A549 treated with CORT108297 at 1 μM for 4 hours (cell line): ENCODE measurements around the gene PCDHGB3. TPM values are rescaled to one million over a fixed set of nuclear protein-coding genes. Genes with fewer than 3 reads are reported as not detected.

Experiments
- total RNA-seq: library from RNA; stranded (reverse); fragments of 200-300 nt; extraction: Qiagen RNA extraction; gene quantifications from 5 replicates; pipeline ENCODE4 v1.2.3, GENCODE V29; 2022

PCDHGB3 gene
- 0.17 to 0.33 TPM (median 0.24 TPM) in 5 replicates for total RNA-seq

DNA sequence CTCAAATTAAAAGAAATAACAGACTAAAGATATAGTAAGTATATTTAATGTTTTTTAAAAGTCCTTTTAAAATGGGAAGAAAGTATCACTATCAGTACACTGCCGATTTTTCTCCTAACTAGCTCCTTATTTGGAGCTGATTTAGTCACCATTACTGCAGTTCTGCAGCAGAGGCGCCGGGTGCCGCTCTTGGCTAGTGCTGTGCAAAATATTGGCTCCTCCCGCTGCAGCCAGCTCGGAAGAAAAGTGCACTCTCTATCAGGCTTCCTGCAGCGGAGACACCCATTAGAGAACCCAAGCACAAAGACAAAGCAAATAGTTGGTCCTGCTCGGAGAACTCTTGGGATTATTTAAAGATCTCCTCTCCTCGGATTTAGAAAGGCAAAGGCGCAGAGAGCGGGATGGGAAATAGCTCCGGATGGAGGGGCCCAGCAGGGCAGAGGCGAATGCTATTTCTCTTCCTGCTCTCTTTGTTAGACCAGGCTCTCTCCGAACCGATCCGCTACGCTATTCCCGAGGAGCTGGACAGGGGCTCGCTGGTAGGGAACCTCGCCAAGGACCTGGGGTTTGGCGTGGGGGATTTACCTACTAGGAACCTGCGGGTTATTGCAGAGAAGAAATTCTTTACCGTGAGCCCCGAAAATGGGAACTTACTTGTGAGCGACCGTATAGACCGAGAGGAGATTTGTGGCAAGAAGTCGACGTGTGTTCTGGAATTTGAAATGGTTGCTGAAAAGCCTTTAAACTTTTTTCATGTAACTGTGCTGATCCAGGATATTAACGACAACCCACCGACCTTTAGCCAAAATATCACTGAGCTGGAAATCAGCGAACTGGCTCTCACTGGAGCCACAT is at the start of gene PCDHGB3:
Gene PCDHGB3 (plus strand): TSS at position 249 of the 855 bp plus-strand sequence. CDS start 153 bp downstream, at position 402.

DNA sequence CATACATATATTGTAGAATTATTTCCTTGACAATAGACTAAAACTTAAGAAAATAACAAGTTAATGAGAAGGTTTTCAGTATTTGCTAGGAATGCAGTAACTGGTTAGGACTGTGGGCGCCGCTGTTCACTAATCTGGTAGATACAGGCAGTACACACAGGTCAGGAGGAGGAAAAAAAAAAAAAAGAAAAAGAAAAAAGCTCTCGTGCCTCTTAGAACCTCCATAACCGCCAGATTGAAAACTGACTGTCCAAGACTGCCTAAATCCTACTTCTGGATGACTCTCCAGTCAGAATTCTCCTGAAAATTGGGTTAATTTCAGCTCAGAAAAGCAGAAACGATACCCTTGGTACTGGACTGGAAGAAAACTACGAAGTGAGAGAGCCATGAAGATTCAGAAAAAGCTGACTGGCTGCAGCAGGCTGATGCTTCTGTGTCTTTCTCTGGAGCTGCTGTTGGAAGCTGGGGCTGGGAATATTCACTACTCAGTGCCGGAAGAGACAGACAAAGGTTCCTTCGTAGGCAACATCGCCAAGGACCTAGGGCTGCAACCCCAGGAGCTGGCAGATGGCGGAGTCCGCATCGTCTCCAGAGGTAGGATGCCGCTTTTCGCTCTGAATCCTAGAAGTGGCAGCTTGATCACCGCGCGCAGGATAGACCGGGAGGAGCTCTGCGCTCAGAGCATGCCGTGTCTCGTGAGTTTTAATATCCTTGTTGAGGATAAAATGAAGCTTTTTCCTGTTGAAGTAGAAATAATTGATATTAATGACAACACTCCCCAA is 39.6 kb upstream of the PCDHGB3 start, which contains the start of gene PCDHGA1:
Gene PCDHGA1 (plus strand): TSS at position 216 of the 782 bp plus-strand sequence.

DNA sequence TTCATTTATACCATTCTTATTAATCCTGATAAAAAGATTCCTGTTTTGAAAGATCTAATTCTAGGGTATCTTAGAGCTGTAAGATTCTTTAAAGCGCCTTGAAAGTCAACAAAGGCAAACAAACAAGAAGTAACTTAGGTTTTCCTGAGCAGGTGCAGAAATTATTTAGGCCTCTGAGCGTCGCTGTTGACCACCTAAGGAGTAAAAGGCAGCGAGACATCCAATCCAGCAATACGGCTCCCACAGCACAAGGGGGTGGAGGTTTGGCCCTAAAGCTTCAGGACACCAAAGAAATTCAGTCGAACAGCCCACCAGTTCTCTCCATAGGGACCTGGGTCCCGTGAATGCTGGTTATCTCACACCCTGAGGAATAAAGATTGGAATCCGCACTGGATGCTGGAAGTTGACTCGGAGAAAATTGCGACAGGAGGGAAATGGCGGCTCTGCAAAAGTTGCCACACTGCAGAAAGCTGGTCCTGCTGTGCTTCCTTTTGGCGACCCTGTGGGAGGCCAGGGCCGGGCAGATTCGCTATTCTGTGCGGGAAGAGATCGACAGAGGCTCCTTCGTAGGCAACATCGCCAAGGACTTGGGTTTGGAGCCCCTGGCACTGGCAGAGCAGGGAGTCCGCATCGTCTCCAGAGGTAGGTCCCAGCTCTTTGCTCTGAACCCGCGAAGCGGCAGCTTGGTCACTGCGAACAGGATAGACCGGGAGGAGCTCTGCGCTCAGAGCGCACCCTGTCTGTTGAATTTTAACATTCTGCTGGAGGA is 31.3 kb upstream of the PCDHGB3 start, which contains the start of gene PCDHGA2:
Gene PCDHGA2 (plus strand): TSS at position 223 of the 769 bp plus-strand sequence.

DNA sequence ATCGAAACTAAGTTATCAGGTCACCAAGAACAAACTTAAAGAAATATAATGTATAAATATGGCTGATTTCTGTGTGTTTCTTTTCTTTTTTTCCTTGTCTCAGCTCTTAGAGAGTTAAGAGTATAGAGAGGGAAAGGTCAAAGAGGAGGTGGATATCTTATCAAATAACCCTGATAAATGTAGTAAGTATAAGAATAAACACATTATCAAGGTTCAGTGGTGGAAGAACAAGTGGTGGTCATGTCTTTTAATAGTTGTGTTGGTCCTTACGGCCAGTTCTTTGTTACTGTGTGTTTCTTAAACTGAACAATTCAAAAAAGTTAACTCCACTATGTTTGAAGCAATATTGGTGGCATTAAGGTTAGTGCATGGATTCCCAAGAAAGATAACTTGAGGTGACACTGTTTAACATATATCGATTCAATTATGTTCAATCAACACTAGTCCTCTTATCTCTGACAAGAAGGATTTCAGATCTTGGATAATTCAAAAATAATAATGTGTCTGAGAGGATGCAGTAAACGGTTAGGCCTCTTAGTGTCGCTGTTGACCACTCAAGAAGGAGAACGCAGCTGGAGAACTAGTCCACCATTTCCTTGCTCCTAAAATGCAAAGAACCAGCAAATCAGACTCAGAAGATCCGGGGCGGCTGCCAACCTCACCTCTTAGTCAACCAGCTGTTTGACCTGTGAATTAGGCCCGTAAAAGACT is 26.6 kb upstream of the PCDHGB3 start, which contains the start of gene PCDHGA3:
Gene PCDHGA3 (plus strand): TSS at position 588 of the 711 bp plus-strand sequence. CDS start 205 bp downstream, outside the sequence.

DNA sequence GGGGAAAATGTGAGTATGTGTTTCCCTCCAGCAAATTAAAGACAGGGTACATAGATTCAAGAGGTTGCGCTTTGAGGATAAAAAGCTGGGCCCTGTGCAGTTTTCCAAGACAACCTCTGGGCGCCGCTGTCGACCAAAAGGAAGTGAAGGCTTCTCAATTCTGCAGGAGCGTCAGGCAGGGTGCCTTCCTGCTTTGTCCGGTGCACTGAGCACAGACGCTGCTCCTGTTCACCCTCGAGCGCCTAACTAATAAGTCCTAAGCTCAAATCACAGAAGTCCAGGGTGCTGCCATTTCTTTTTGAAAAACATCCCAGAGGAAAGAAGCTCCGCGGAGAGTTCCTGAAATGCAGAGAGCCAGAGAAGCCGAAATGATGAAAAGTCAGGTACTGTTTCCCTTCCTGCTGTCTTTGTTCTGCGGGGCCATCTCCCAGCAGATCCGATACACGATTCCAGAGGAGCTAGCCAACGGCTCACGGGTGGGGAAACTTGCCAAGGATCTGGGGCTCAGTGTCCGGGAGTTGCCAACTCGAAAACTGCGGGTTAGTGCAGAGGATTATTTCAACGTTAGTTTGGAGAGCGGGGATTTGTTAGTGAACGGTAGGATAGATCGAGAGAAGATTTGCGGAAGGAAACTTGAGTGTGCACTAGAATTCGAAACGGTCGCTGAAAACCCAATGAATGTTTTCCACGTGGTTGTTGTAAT is 20.0 kb upstream of the PCDHGB3 start, which contains the start of gene PCDHGB1:
Gene PCDHGB1 (plus strand): TSS at position 183 of the 703 bp plus-strand sequence. CDS start 162 bp downstream, at position 345.

DNA sequence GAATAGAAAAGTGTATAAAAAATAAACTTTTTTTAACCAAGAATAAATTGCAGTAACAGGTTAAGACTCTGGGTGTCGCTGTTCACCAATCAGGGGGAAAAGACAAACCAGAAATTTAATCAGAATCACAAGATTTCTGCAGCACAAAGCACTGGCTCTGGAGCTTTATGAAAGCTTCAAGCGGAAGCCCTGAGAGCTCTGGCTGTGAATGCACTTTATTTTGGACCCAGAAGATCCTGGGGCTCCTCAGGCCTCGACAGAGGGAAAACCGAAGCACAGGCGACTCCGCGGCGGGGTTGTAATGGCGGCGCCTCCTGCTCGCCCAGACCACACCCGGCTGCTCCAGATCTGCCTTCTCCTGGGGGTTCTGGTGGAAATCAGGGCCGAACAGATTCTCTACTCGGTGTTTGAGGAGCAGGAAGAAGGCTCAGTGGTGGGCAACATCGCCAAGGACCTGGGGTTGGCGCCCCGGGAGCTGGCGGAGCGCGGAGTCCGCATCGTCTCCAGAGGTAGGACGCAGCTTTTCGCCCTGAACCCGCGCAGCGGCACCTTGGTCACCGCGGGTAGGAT is 15.1 kb upstream of the PCDHGB3 start, which contains the start of gene PCDHGA4:
Gene PCDHGA4 (plus strand): TSS at position 122 of the 570 bp plus-strand sequence. CDS start 87 bp downstream, at position 209.

DNA sequence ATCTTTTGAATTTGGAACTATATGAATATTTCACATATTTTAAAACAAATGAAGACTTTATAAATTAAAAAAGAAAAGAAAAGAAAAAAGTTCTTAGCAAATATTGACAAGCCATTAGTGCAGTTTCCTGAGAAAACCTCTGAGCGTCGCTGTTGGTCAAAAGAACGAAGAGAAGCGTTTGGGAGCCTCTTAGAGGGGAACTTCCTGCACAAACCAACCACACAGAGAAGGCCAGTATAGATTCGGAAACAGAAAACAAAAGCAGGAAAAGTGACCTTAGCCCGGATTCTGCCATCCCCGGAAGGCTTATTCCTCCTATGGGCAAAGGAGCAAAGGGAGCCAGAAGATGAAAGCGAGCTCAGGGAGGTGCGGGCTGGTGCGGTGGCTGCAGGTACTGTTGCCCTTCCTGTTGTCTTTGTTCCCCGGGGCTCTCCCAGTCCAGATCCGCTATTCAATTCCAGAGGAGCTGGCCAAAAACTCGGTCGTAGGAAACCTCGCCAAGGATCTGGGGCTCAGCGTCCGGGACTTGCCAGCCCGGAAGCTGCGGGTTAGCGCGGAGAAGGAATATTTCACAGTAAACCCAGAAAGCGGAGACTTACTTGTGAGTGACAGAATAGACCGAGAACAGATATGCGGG is 10.1 kb upstream of the PCDHGB3 start, which contains the start of gene PCDHGB2:
Gene PCDHGB2 (plus strand): TSS at position 205 of the 637 bp plus-strand sequence. CDS start 142 bp downstream, at position 347.

DNA sequence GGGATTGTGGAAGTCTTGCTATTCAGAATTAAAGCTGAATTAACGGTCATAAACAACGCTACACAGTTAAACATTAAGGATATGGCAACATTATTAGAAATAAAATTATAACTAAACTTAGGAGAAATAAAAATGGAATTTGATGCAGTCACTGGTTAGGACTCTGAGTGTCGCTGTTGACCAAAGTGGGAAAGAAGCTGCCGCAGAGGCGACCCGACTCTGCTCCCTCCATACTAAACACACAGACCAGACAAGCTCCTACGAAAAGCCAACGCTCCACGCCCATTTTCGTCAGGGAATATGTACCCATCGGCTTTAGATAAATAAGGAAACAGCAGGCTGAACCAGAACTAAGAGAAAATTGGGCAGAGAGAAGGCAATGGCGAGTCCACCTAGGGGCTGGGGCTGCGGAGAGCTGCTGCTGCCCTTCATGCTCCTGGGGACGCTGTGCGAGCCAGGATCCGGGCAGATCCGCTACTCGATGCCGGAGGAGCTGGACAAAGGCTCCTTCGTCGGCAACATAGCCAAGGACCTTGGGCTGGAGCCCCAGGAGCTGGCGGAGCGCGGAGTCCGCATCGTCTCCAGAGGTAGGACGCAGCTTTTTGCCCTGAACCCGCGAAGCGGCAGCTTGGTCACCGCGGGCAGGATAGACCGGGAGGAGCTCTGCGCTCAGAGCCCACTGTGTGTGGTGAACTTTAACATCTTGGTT is 5.9 kb upstream of the PCDHGB3 start, which contains the start of gene PCDHGA5:
Gene PCDHGA5 (plus strand): TSS at position 211 of the 709 bp plus-strand sequence. CDS start 169 bp downstream, at position 380.

DNA sequence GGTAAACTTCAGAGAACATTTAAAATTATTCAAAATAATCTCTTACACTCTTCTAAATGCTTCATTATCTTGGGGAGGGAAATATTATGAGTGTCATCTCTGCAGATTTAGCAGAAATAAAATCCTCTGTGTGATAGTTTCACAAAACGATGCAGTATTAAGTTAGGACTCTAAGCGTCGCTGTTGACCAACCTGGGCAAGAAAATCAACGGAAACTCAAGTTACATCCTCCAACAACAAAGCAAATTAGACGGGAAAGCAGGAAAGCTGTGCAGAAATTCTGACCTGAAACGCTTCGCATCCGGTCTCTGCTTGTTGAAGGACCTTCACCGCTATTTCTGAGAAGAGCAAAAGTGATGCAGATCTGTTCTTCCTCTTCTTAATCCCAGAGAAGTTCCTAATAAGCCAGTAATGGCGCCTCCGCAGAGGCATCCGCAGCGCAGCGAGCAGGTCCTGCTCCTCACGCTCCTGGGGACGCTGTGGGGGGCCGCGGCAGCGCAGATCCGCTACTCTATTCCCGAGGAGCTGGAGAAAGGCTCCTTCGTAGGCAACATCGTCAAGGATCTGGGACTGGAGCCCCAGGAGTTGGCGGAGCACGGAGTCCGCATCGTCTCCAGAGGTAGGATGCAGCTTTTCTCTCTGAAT is 3.8 kb downstream of the PCDHGB3 start, which contains the start of gene PCDHGA6:
Gene PCDHGA6 (plus strand): TSS at position 219 of the 645 bp plus-strand sequence. CDS start 193 bp downstream, at position 412.

DNA sequence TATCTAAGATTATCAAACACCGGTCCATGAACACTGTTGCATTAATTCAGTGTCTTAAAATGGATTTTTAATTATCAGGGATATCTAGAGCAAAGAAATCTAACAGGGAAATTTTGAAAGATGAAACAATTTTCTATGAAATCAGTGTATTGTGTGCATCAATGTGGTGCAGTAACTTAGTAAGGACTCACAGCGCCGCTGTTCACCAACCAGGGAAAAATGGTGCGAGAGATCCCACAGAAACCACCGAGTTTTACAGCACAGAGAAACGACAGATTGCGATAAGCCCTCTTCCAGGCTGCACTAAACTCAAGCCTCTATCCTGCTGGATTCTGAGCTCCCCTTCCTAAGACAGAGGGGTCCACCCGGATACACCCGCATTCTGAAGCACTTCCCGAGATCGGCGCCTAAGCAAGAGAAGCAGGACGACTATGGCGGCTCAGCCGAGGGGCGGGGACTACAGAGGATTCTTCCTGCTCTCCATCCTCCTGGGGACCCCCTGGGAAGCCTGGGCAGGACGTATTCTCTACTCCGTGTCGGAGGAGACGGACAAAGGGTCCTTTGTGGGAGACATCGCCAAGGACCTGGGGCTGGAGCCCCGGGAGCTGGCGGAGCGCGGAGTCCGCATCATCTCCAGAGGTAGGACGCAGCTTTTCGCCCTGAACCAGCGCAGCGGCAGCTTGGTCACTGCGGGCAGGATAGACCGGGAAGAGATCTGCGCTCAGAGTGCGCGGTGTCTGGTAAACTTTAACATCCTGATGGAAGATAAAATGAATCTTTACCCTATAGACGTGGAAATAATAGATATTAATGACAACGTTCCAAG is 12.6 kb downstream of the PCDHGB3 start, which contains the start of gene PCDHGA7:
Gene PCDHGA7 (plus strand): TSS at position 274 of the 826 bp plus-strand sequence. CDS start 158 bp downstream, at position 432.

DNA sequence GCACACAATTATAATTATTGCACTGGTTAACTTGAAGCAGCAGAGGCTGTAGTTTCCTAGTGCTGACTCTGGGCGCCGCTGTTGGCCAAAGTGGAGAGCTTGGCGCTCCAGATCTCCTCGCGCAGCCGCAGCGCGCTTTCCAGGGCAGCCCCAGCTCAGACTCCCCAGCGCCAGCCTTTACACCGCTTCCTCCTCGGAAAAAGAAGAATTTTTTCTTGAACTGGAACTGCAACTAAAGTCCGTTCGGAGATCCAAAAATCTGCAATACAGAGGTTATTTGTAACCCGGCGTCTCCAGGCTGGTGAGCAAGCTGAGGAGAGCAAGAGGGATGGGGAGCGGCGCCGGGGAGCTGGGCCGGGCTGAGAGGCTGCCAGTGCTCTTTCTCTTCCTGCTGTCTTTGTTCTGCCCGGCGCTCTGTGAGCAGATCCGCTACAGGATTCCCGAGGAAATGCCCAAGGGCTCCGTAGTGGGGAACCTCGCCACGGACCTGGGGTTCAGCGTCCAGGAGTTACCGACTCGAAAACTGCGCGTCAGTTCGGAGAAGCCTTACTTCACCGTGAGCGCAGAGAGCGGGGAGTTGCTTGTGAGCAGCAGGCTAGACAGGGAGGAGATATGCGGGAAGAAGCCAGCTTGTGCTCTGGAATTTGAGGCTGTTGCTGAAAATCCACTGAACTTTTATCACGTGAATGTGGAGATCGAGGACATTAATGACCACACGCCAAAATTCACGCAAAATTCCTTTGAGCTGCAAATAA is 17.7 kb downstream of the PCDHGB3 start, which contains the start of gene PCDHGB4:
Gene PCDHGB4 (plus strand): TSS at position 142 of the 755 bp plus-strand sequence. CDS start 187 bp downstream, at position 329.

DNA sequence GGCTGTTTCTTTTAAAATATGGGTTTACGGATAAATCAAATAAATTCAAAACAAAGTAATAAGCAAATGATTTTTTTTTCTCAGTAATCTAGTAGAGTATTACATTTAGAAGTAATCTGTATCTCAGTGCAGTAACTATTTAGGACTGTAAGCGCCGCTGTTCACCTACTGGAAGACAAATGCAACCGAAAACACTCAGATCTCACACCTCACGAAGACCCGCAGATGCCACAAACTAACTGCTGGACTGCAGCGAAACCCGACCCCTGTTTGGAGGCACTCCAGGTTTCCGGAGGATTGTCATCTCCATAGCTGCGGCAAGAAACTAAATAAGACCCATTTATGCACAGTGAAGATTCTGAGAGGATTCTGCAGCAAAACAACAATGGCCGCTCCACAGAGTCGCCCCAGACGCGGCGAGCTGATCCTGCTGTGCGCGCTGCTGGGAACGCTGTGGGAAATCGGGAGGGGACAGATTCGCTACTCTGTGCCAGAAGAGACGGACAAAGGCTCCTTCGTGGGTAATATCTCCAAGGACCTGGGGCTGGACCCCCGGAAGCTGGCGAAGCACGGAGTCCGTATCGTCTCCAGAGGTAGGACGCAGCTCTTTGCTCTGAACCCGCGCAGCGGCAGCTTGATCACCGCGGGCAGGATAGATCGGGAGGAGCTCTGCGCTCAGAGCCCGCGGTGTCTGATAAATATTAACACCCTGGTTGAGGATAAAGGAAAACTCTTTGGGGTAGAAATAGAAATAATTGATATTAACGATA is 22.6 kb downstream of the PCDHGB3 start, which contains the start of gene PCDHGA8:
Gene PCDHGA8 (plus strand): TSS at position 205 of the 770 bp plus-strand sequence. CDS start 181 bp downstream, at position 386.

DNA sequence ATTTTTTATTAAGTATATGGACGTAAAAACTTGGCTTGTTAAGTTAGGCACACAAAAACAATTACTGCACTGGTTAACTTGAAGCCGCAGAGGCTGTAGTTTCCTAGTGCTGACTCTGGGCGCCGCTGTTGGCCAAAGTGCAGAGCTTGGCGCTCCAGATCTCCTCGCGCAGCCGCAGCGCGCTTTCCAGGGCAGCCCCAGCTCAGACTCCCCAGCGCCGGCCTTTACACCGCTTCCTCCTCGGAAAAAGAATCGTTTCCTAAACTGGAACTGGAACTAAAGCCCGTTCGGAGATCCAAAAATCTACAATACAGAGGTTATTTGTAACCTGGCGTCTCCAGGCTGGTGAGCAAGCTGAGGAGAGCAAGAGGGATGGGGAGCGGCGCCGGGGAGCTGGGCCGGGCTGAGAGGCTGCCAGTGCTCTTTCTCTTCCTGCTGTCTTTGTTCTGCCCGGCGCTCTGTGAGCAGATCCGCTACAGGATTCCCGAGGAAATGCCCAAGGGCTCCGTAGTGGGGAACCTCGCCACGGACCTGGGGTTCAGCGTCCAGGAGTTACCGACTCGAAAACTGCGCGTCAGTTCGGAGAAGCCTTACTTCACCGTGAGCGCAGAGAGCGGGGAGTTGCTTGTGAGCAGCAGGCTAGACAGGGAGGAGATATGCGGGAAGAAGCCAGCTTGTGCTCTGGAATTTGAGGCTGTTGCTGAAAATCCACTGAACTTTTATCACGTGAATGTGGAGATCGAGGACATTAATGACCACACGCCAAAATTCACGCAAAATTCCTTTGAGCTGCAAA is 27.9 kb downstream of the PCDHGB3 start, which contains the start of gene PCDHGB5:
Gene PCDHGB5 (plus strand): TSS at position 192 of the 796 bp plus-strand sequence. CDS start 181 bp downstream, at position 373.

DNA sequence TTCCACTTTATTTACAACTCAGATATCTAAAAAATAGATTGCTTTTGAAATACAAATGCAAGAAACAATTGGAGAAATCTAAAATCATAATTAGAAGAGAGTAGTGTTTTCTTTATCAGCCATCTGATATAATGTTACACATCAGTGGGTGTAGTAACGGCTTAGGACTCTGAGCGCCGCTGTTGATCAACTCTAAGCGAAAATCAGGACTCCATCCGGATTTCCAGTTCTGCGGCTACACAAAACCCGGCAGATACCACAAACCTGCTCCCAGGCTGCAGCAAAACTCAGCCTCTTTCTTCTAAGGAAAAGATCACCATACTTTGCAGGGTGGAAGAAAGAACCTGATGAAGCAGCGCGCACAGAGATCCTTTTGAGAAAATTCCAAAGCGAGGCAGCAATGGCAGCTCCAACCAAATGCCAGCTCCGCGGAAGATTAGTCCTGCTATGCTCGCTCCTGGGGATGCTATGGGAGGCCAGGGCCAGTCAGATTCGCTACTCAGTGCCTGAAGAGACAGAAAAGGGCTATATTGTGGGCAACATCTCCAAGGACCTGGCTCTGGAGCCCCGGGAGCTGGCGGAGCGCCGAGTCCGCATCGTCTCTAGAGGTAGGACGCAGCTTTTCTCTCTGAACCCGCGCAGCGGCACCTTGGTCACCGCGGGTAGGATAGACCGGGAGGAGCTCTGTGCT is 32.7 kb downstream of the PCDHGB3 start, which contains the start of gene PCDHGA9:
Gene PCDHGA9 (plus strand): TSS at position 226 of the 691 bp plus-strand sequence. CDS start 175 bp downstream, at position 401.

